HepG2 (cell line): Measurements from ENCODE around the gene ZNF474. TPM values are rescaled to one million over a fixed set of nuclear protein-coding genes. Genes with fewer than 3 reads are reported as not detected.

ENCODE experiments used
- ATAC-seq: fragments of 200-7000 bp; cut with Tn5 transposase; 3 replicates; pipeline ENCODE4 v1.9.1; 2020; ENCODE audit warnings: mild to moderate bottlenecking, moderate library complexity
- BruUV-seq: library from RNA; stranded (reverse); fragments of 400-500 nt; replicated peaks from 2 replicates; lab custom pipeline; 2021; lab: Mats Ljungman, UMichigan
- CTCF ChIA-PET: fragments of 300-600 bp; formaldehyde crosslinking; extraction: SDS; loops from one replicate; lab custom pipeline; 2021; ENCODE audit warnings: low total read pairs, inconsistent platforms, low intra/inter-chr PET ratio; lab: Yijun Ruan, JAX
- POLR2A ChIA-PET: fragments of 350-600 bp; sonication (Branson Sonifier 250); formaldehyde crosslinking; loops from one replicate; lab custom pipeline; 2020; ENCODE audit warnings: antibody characterized with exemption, inconsistent platforms; lab: Yijun Ruan, JAX
- DNase-seq: peaks from one replicate; pipeline ENCODE4 v3.0.0-alpha.2; 2015; ENCODE audit warnings: low spot score
- FAIRE-seq: peaks from 3 replicates; lab custom pipeline; 2011; peaks lifted over from hg19 to GRCh38; lab: Jason Lieb, UNC
- H2AFZ ChIP-seq: one replicate; pipeline ENCODE4 v1.6.1; 2011; ENCODE audit warnings: low read length, inconsistent platforms
- H3K27ac ChIP-seq: fragments of 300-600 bp; 3 replicates; pipeline ENCODE4 v1.8.0; 2011; ENCODE audit warnings: mixed run types, mild to moderate bottlenecking, mixed read lengths, low read length, inconsistent platforms; ENCODE audit not compliant: insufficient read depth; ENCODE audit errors: extremely low read length
- H3K27me3 ChIP-seq, 2 experiments: fragments of 200-600 bp in 1 of 2; 2 replicates in 1 of 2; 3 replicates in 1 of 2; pipeline versions ENCODE4 v1.6.0 to v1.8.0; 2011; ENCODE audit warnings: low read length in 2 of 2, mild to moderate bottlenecking in 2 of 2, moderate library complexity in 2 of 2, inconsistent platforms in 1 of 2; ENCODE audit not compliant: insufficient read depth in 2 of 2, control insufficient read depth in 1 of 2
- H3K36me3 ChIP-seq, 2 experiments: fragments of 200-600 bp in 1 of 2; replicated peaks in 1 of 2; 2 replicates in 1 of 2; 3 replicates in 1 of 2; pipeline versions ENCODE4 v1.5.1 to v1.8.0; 2011; ENCODE audit warnings: low read length in 2 of 2, inconsistent platforms in 1 of 2; ENCODE audit not compliant: insufficient read depth in 2 of 2, control insufficient read depth in 1 of 2
- H3K4me1 ChIP-seq: 2 replicates; pipeline ENCODE4 v1.5.1; 2012; ENCODE audit warnings: low read length, inconsistent platforms; ENCODE audit not compliant: insufficient read depth
- H3K4me2 ChIP-seq: 2 replicates; pipeline ENCODE4 v1.6.0; 2011; ENCODE audit warnings: low read depth, low read length, inconsistent platforms
- H3K4me3 ChIP-seq, 3 experiments: fragments of 200-600 bp in 1 of 3; sonication (generic), shearing (Covaris generic) in 1 of 3; replicated peaks in 1 of 3; 2 replicates each; pipeline ENCODE4 v1.5.1; 2011 to 2016; ENCODE audit warnings: low read length in 3 of 3, inconsistent platforms in 2 of 3, low read depth in 2 of 3, mild to moderate bottlenecking in 2 of 3, control low read depth in 1 of 3, mixed read lengths in 1 of 3; ENCODE audit not compliant: insufficient read depth in 1 of 3
- H3K79me2 ChIP-seq: one replicate; pipeline ENCODE4 v1.6.1; 2011; ENCODE audit warnings: low read length, inconsistent platforms; ENCODE audit not compliant: insufficient read depth
- H3K9ac ChIP-seq: 2 replicates; pipeline ENCODE4 v1.6.0; 2011; ENCODE audit warnings: mild to moderate bottlenecking, low read depth, low read length, inconsistent platforms; ENCODE audit not compliant: insufficient read depth
- H3K9me3 ChIP-seq: 2 replicates; pipeline ENCODE4 v1.5.1; 2012; ENCODE audit warnings: mild to moderate bottlenecking, low read length
- H4K20me1 ChIP-seq: 2 replicates; pipeline ENCODE4 v1.6.0; 2011; ENCODE audit warnings: inconsistent platforms, mild to moderate bottlenecking, low read length, moderate library complexity; ENCODE audit not compliant: insufficient read depth
- CREM ChIP-seq, 2 experiments: sonication (generic) in 1 of 2; formaldehyde crosslinking in 1 of 2; IDR thresholded peaks; 2 replicates each; pipeline versions ENCODE4 v1.4.0 to v1.6.1; 2016 to 2020; ENCODE audit warnings: antibody characterized with exemption in 1 of 2, mild to moderate bottlenecking in 1 of 2, missing genetic modification reagents in 1 of 2
- NFAT5 ChIP-seq: sonication (generic); formaldehyde crosslinking; IDR thresholded peaks from 2 replicates; pipeline ENCODE4 v1.4.0; 2020; ENCODE audit warnings: missing genetic modification reagents
- RBFOX2 ChIP-seq: fragments of 200-400 bp; formaldehyde crosslinking; IDR thresholded peaks from 2 replicates; pipeline ENCODE4 v1.6.1; 2017; ENCODE audit warnings: low read depth, mild to moderate bottlenecking, low read length
- YY1 ChIP-seq: IDR thresholded peaks from 2 replicates; pipeline ENCODE4 v1.6.1; 2011; ENCODE audit warnings: low read length, low read depth, moderate library complexity, mild to moderate bottlenecking; ENCODE audit not compliant: insufficient read depth, insufficient replicate concordance
- ZFP36L1 ChIP-seq: sonication (generic); formaldehyde crosslinking; IDR thresholded peaks from 2 replicates; pipeline ENCODE4 v1.8.0; 2022; ENCODE audit warnings: mild to moderate bottlenecking, missing genetic modification reagents, moderate library complexity
- ZFYVE20 ChIP-seq: sonication (generic); formaldehyde crosslinking; IDR thresholded peaks from 2 replicates; pipeline ENCODE4 v1.8.0; 2023; ENCODE audit warnings: low read depth, mild to moderate bottlenecking, moderate library complexity, missing genetic modification reagents, borderline replicate concordance
- ZMYM3 ChIP-seq: sonication (generic); formaldehyde crosslinking; IDR thresholded peaks from 2 replicates; pipeline ENCODE4 v1.5.1; 2020; ENCODE audit warnings: mild to moderate bottlenecking, missing genetic modification reagents
- ZNF264 ChIP-seq: sonication (generic); formaldehyde crosslinking; IDR thresholded peaks from 2 replicates; pipeline ENCODE4 v1.4.0; 2020; ENCODE audit warnings: missing genetic modification reagents
- ZNF432 ChIP-seq: sonication (generic); formaldehyde crosslinking; IDR thresholded peaks from 2 replicates; pipeline ENCODE4 v1.5.0; 2020; ENCODE audit warnings: missing genetic modification reagents, mild to moderate bottlenecking, borderline replicate concordance
- ZNF557 ChIP-seq: sonication (generic); formaldehyde crosslinking; IDR thresholded peaks from 2 replicates; pipeline ENCODE4 v1.4.0; 2020; ENCODE audit warnings: missing genetic modification reagents
- ZNF574 ChIP-seq: sonication (generic); formaldehyde crosslinking; IDR thresholded peaks from 2 replicates; pipeline ENCODE4 v1.4.0; 2020; ENCODE audit warnings: missing genetic modification reagents
- ZNF576 ChIP-seq: sonication (generic); formaldehyde crosslinking; IDR thresholded peaks from 2 replicates; pipeline ENCODE4 v1.4.0; 2020; ENCODE audit warnings: mild to moderate bottlenecking, missing genetic modification reagents
- ZNF577 ChIP-seq: sonication (generic); formaldehyde crosslinking; IDR thresholded peaks from 2 replicates; pipeline ENCODE4 v1.4.0; 2020; ENCODE audit warnings: mild to moderate bottlenecking, low read depth, missing genetic modification reagents, borderline replicate concordance
- ZNF790 ChIP-seq: sonication (generic); formaldehyde crosslinking; IDR thresholded peaks from 2 replicates; pipeline ENCODE4 v1.8.0; 2022; ENCODE audit warnings: missing genetic modification reagents, mild to moderate bottlenecking, borderline replicate concordance
- WGBS: methylation state at CpG from one replicate; pipeline ENCODE4 v1.1.6; 2017; ENCODE audit warnings: low lambda C conversion rate; 5-methylcytosine and 5-hydroxymethylcytosine counted together
- in situ Hi-C: cut with HindIII; loops from 2 replicates; pipeline ENCODE4 v1.10.0; 2017; ENCODE audit warnings: low pct_unique_long_range_greater_than_20kb; ENCODE audit not compliant: extremely low pct_ligation_motif_present
- intact Hi-C: fragments of 100-400 bp; cut with micrococcal nuclease; formaldehyde crosslinking; loops from one replicate; pipeline ENCODE4 v1.10.0; 2022; ENCODE audit not compliant: unreplicated experiment
- polyA plus RNA-seq, 8 experiments: library from polyadenylated mRNA; depleted of rRNA in 3 of 8; stranded (reverse) in 7 of 8; unstranded in 1 of 8; fragments of >200 nt; fragmentation: Illumina TruSeq in 4 of 8; extraction: Trizol in 4 of 8; gene quantifications; 2 replicates each; pipeline versions ENCODE4 v1.2.1 to v1.2.3, GENCODE V29; 2011 to 2016; ENCODE audit warnings: low read depth in 4 of 8, missing spikeins in 1 of 8, mixed read lengths in 1 of 8; ENCODE audit not compliant: insufficient read depth in 1 of 8
- total RNA-seq, 5 experiments: library from RNA; depleted of rRNA; stranded (reverse); fragments of >200 nt; fragmentation: Illumina TruSeq; extraction: Trizol; gene quantifications; 2 replicates each; pipeline ENCODE4 v1.2.3, GENCODE V29; 2016; ENCODE audit warnings: low read depth in 1 of 5

Gene ZNF474
- total and polyA plus RNA-seq, 2 of the 13 experiments (the other 11 are each of a cell fraction or from before 2014, with no cell fraction given) = 0.07 TPM; not detected in 1

- H3K27ac ChIP-seq = no peak overlapping the region
- no peak overlapping the region for H3K4me2 ChIP-seq
- no peaks in the 10 kb centered on the region for H3K4me1 ChIP-seq
- ChIA-PET POLR2A (no interaction called here), CTCF (no interaction called here)
- TF ChIP-seq ZMYM3 (CRISPR knock-in tag) = no peak
- TF ChIP-seq CREM (IDR thresholded peaks at IDR 0.05) = no peak
- TF ChIP-seq CREM (CRISPR knock-in tag; IDR thresholded peaks at IDR 0.05) = no peak
- no peak for TF ChIP-seq ZNF576 (CRISPR knock-in tag)
- no peak for TF ChIP-seq ZNF264 (CRISPR knock-in tag)
- no peak for TF ChIP-seq ZFYVE20 (CRISPR knock-in tag)
- no peak for TF ChIP-seq NFAT5 (CRISPR knock-in tag)
- TF ChIP-seq ZNF790 (CRISPR knock-in tag) = no peak
- no peak for TF ChIP-seq ZNF432 (CRISPR knock-in tag)
- no peak for TF ChIP-seq YY1
- no peak for TF ChIP-seq ZNF557 (CRISPR knock-in tag)
- no peak for TF ChIP-seq ZNF577 (CRISPR knock-in tag)
- no peak for TF ChIP-seq RBFOX2
- TF ChIP-seq ZFP36L1 (CRISPR knock-in tag) = no peak
- no peak for TF ChIP-seq ZNF574
- no peaks in the 10 kb centered on the region for H3K79me2 ChIP-seq
- H3K36me3 ChIP-seq = no peaks in the 10 kb centered on the region
- H3K4me3 ChIP-seq = no peak overlapping the region
- WGBS = 11% methylated on average over 3 of the region's 3 CpGs
- H3K9ac ChIP-seq = no peak overlapping the region
- no peaks in the 10 kb centered on the region for H3K9me3 ChIP-seq
- intact Hi-C loops (loop anchor here (5.0 kb wide), 1 partner anchor 188 kb away; no protein-coding TSS in a partner anchor), in situ Hi-C loops (no loop called here)
- DNase-seq = no peak
- BruUV-seq = no TSS peak
- H3K27me3 ChIP-seq = no peaks in the 10 kb centered on the region; a peak in 1 of 5 replicates
- H4K20me1 ChIP-seq = no peaks in the 10 kb centered on the region; the same call in 1 of the 2 replicates
- FAIRE-seq = no peak
- ATAC-seq = no peak
- no peak overlapping the region for H2AFZ ChIP-seq
Measured at GRCh38 chr5:122155546-122155945, 26.2 kb downstream of the ZNF474 start.
